Activated CD4-positive, CD25-positive, alpha-beta regulatory T cell treated with anti-CD3 and anti-CD28 coated beads, Interleukin-2, amount 50 U/mL, for 16 hours (primary cell): ENCODE results near the gene ARID1B.

Source experiments
- DNase-seq: peaks from one replicate; pipeline ENCODE4 v3.0.0-alpha.2; 2020; ENCODE audit warnings: low read depth, low spot score

Gene ARID1B

GRCh38 chr6:157150076-157150475 is 372.9 kb downstream of the ARID1B start:
- no peak for DNase-seq

GRCh38 chr6:157151029-157151428 is 373.9 kb downstream of the ARID1B start:
- no peak for DNase-seq

- DNase-seq, result no peak
These were observed 374.8 kb downstream of the ARID1B start for GRCh38 chr6:157151989-157152388.

GRCh38 chr6:157152556-157152955 is 375.4 kb downstream of the ARID1B start:
- no peak for DNase-seq

- no peak for DNase-seq
These were observed 378.6 kb downstream of the ARID1B start for GRCh38 chr6:157155804-157156203.

GRCh38 chr6:157157258-157157657 is 380.1 kb downstream of the ARID1B start:
- no peak for DNase-seq

- no peak for DNase-seq
These were observed 381.3 kb downstream of the ARID1B start for GRCh38 chr6:157158456-157158855.

- DNase-seq, result no peak
These were observed 381.7 kb downstream of the ARID1B start for GRCh38 chr6:157158897-157159296.

- DNase-seq, result no peak
These were observed 382.2 kb downstream of the ARID1B start for GRCh38 chr6:157159348-157159747.

GRCh38 chr6:157161912-157162311 is 384.7 kb downstream of the ARID1B start:
- DNase-seq, result no peak

GRCh38 chr6:157162766-157163433 is 385.7 kb downstream of the ARID1B start:
- DNase-seq, result no peak

GRCh38 chr6:157163434-157164159 is 386.4 kb downstream of the ARID1B start:
- DNase-seq, result no peak

GRCh38 chr6:157164972-157165371 is 387.8 kb downstream of the ARID1B start:
- no peak for DNase-seq

GRCh38 chr6:157166784-157167183 is 389.6 kb downstream of the ARID1B start:
- DNase-seq, result no peak

GRCh38 chr6:157167837-157168236 is 390.7 kb downstream of the ARID1B start:
- no peak for DNase-seq

GRCh38 chr6:157168471-157168870 is 391.3 kb downstream of the ARID1B start:
- DNase-seq, result no peak

GRCh38 chr6:157169226-157169625 is 392.0 kb downstream of the ARID1B start:
- no peak for DNase-seq

GRCh38 chr6:157169656-157170055 is 392.5 kb downstream of the ARID1B start:
- DNase-seq, result no peak

- no peak for DNase-seq
These were observed 393.4 kb downstream of the ARID1B start for GRCh38 chr6:157170535-157170934.

- DNase-seq, result no peak
These were observed 394.6 kb downstream of the ARID1B start for GRCh38 chr6:157171801-157172200.

GRCh38 chr6:157172231-157172701 is 395.1 kb downstream of the ARID1B start:
- no peak for DNase-seq

GRCh38 chr6:157172830-157173536 is 395.8 kb downstream of the ARID1B start:
- no peak for DNase-seq

- no peak for DNase-seq
These were observed 396.6 kb downstream of the ARID1B start for GRCh38 chr6:157173776-157174175.
